Activated B cell treated with CpG ODN at 0.5 μM for 24 hours (primary cell): Measurements from ENCODE around the gene SENP8. TPM values are rescaled to one million over a fixed set of nuclear protein-coding genes. Genes with fewer than 3 reads are reported as not detected.

Experiments
- ATAC-seq: fragments of 200-7000 bp; cut with Tn5 transposase; one replicate; pipeline ENCODE4 v1.10.0; 2021; ENCODE audit warnings: low read depth, mild to moderate bottlenecking, moderate library complexity
- CTCF ChIA-PET: fragments of 350-600 bp; sonication (Branson Sonifier 250); formaldehyde crosslinking; loops from one replicate; lab custom pipeline; 2021; ENCODE audit warnings: antibody characterized with exemption; lab: Charles Lee
- POLR2A ChIA-PET: fragments of 350-600 bp; sonication (Branson Sonifier 250); formaldehyde crosslinking; loops from one replicate; lab custom pipeline; 2021; ENCODE audit warnings: antibody characterized with exemption; lab: Charles Lee
- DNase-seq: peaks from one replicate; pipeline ENCODE4 v3.0.0; 2022
- H3K27ac Mint-ChIP-seq: one replicate; pipeline ENCODE4 v1.8.0; 2020; ENCODE audit warnings: mixed read lengths
- H3K27me3 Mint-ChIP-seq: one replicate; pipeline ENCODE4 v1.8.0; 2021; ENCODE audit warnings: mixed read lengths
- H3K36me3 Mint-ChIP-seq: one replicate; pipeline ENCODE4 v1.8.0; 2021; ENCODE audit warnings: low read depth, mixed read lengths
- H3K4me1 Mint-ChIP-seq: one replicate; pipeline ENCODE4 v1.8.0; 2021; ENCODE audit warnings: mixed read lengths
- H3K4me3 Mint-ChIP-seq: one replicate; pipeline ENCODE4 v1.8.0; 2020; ENCODE audit warnings: mild to moderate bottlenecking, mixed read lengths
- H3K9me3 Mint-ChIP-seq: one replicate; pipeline ENCODE4 v1.8.0; 2020; ENCODE audit warnings: mixed read lengths
- intact Hi-C: fragments of 100-400 bp; cut with micrococcal nuclease; formaldehyde crosslinking; loops from one replicate; pipeline ENCODE4 v1.15.1; 2024
- total RNA-seq: library from RNA; stranded (reverse); gene quantifications from 2 replicates; pipeline ENCODE4 v1.2.3, GENCODE V29; 2022
- TF ChIP-seq, protein P1 (sequence below): fragments of 200-600 bp; IDR thresholded peaks from one replicate; pipeline ENCODE4 v1.8.0; 2022; ENCODE audit warnings: antibody characterized with exemption, mild to moderate bottlenecking

The SENP8 gene
- total RNA-seq, 1 donor from 2014 or later: 1.1 TPM

DNA sequence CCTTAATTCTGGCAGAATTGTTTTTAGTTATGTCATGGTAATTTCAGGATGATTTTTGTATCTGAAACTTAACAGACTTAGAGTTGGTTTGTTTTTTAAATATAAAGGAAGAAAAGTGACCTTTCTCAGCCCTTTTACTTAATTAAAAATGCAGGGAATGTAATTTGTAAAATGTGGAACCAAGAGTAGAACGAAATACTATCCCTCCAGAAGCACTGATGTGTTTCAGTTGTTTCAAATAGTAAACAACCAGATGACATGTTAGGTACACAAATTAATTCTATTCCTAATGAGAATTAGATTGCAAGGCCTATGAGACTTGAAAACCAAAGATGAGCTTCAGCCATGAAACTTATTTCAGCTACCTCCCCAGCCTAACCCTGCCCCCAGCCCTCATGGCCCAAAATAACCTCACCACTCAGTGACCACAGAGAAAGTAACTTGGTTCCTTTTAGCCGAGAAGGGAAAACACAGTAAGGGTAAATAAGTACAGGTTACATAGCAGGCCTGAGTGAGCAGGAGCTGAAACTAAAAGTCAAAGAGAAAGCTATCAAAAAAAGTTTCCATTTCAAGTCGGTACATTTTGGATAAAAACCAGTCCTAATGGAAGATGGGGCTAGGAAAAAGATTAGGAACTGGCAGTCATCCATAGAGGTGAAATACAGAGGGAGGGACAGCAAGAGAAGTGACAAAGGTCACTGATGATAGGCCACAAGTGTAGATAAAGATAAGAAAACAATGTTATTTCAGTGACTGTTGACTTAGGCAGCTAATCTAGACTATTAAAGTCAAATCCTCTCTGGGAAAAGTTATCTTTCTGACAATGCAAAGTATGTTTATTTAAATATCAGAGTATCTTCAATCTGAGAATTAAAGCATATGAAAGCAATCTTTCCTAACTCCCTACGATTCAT is 23.2 kb downstream of the SENP8 start:
- H3K4me1 Mint-ChIP-seq: peaks cover 15% of the 10 kb centered on the region
- DNase-seq: no peak
- H3K27ac Mint-ChIP-seq: peak overlapping the region; percentile 87
- intact Hi-C loops: no loop called here
- H3K27me3 Mint-ChIP-seq: no peaks in the 10 kb centered on the region
- TF ChIP-seq, protein P1, sequence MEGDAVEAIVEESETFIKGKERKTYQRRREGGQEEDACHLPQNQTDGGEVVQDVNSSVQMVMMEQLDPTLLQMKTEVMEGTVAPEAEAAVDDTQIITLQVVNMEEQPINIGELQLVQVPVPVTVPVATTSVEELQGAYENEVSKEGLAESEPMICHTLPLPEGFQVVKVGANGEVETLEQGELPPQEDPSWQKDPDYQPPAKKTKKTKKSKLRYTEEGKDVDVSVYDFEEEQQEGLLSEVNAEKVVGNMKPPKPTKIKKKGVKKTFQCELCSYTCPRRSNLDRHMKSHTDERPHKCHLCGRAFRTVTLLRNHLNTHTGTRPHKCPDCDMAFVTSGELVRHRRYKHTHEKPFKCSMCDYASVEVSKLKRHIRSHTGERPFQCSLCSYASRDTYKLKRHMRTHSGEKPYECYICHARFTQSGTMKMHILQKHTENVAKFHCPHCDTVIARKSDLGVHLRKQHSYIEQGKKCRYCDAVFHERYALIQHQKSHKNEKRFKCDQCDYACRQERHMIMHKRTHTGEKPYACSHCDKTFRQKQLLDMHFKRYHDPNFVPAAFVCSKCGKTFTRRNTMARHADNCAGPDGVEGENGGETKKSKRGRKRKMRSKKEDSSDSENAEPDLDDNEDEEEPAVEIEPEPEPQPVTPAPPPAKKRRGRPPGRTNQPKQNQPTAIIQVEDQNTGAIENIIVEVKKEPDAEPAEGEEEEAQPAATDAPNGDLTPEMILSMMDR: no peak
- no peaks in the 10 kb centered on the region for H3K9me3 Mint-ChIP-seq
- H3K4me3 Mint-ChIP-seq: peak overlapping the region; percentile 44
- CTCF ChIA-PET: interaction anchor here (0.8 kb wide), 1 partner anchor 15 kb away, joined by 4 read pairs; no protein-coding TSS in a partner anchor
- peak; percentile 94 for ATAC-seq
- H3K36me3 Mint-ChIP-seq: no peaks in the 10 kb centered on the region
- POLR2A ChIA-PET: interaction anchor here (1.4 kb wide), 1 partner anchor 24 kb away, joined by 12 read pairs; the partner anchor contains the start of genes MYO9A and SENP8

DNA sequence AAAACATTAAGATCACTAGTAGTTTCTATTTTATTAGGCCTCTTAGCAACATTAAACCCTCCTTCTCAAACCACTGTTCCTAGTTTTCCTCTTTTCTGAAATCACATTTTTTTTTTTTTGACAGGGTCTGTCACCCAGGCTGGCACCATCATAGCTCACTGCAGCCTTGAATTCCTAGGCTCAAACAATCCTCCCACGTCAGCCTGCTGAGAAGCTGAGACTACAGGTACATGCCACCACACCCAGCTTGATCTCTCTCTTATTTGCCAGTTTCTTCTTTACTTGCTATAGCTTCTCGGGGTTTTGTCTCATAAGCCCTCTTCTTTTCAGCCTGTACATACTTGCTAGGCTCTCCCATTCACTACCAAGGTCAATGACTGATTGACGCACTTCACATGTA is 28.0 kb downstream of the SENP8 start:
- Mint-ChIP-seq H3K27me3 (no peaks in the 10 kb centered on the region), H3K9me3 (no peaks in the 10 kb centered on the region), H3K4me3 (no peak overlapping the region), H3K36me3 (no peaks in the 10 kb centered on the region), H3K27ac (no peak overlapping the region), H3K4me1 (peaks cover 6% of the 10 kb centered on the region)
- CTCF ChIA-PET: interaction anchor here (3.0 kb wide), 1 partner anchor 10 kb away, joined by 9 read pairs; no protein-coding TSS in a partner anchor
- intact Hi-C loops: no loop called here
- TF ChIP-seq, protein P1: no peak
- DNase-seq: no peak
- no peak for ATAC-seq
- POLR2A ChIA-PET: no interaction called here

DNA sequence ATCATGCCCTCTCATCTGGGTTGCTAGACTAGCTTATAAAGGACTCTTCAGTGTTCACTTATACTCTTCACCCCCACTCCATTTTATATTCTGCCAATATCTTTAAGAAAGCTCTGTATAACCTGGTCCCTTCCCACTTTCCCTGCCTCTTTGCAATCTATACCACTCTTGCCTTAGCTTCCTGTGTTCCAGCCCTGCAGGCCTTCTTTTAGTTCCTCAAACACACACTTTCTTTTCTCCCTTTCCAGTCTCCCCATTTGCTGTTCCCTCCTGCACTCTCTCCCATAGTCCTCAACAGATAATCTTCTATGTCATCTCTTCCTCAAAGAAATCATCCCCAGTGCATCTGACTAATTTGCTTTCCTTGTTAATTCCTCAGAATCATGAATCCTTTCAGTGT is 28.7 kb downstream of the SENP8 start:
- H3K27me3 Mint-ChIP-seq: no peaks in the 10 kb centered on the region
- intact Hi-C loops: no loop called here
- ATAC-seq (no peak), DNase-seq (no peak)
- H3K27ac Mint-ChIP-seq: no peak overlapping the region
- ChIA-PET POLR2A (no interaction called here), CTCF (interaction anchor here (3.0 kb wide), 1 partner anchor 9 kb away, joined by 9 read pairs; no protein-coding TSS in a partner anchor)
- no peaks in the 10 kb centered on the region for H3K9me3 Mint-ChIP-seq
- H3K4me1 Mint-ChIP-seq: no peaks in the 10 kb centered on the region
- TF ChIP-seq, protein P1: no peak
- no peak overlapping the region for H3K4me3 Mint-ChIP-seq
- H3K36me3 Mint-ChIP-seq: no peaks in the 10 kb centered on the region

DNA sequence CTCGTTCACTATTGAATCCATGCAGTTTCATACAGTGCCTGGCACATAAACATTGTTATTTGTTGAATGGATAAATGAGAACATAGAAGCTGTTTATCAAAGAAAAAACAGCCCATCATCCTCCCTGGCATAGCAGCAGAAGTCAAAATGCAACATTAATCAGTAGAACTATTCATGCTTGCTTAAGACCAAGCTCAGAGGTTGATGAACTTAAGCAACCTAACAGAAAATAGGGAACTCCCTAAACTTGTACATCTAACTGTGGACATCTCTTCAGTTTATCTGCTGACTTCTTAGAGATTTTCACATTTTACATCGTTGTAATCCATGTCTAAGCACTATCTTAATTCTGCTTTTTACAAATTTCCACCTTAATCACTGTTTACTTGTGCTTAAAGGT is 29.2 kb downstream of the SENP8 start:
- no peaks in the 10 kb centered on the region for H3K36me3 Mint-ChIP-seq
- H3K4me3 Mint-ChIP-seq: no peak overlapping the region
- no peak overlapping the region for H3K27ac Mint-ChIP-seq
- H3K4me1 Mint-ChIP-seq: no peaks in the 10 kb centered on the region
- intact Hi-C loops: no loop called here
- POLR2A ChIA-PET: no interaction called here
- ATAC-seq (no peak), DNase-seq (no peak)
- CTCF ChIA-PET: interaction anchor here (3.0 kb wide), 1 partner anchor 9 kb away, joined by 9 read pairs; no protein-coding TSS in a partner anchor
- TF ChIP-seq, protein P1: no peak
- H3K27me3 Mint-ChIP-seq: no peaks in the 10 kb centered on the region
- no peaks in the 10 kb centered on the region for H3K9me3 Mint-ChIP-seq
